ENCODE measurements around the gene DDX19B. TPM values are rescaled to one million over a fixed set of nuclear protein-coding genes. Genes with fewer than 3 reads are reported as not detected.

The DDX19B gene
- total and polyA plus RNA-seq, 2 donors (not counting 1 experiment from before 2014, with no cell fraction given), result 33.0 to 35.8 TPM

GRCh38 chr16:70304892-70305448 lies 6.0 kb downstream of the DDX19B start:
- peaks cover 85% of the 10 kb centered on the region for H3K79me2 ChIP-seq (ENCODE audit: control insufficient read depth, insufficient read depth, low read length)
- peaks cover 34% of the 10 kb centered on the region for H3K4me1 Mint-ChIP-seq
- CTCF ChIA-PET, result no interaction called here

More at GRCh38 chr16:70304892-70305448, 6.0 kb downstream of the DDX19B start:
- Histone ChIP-seq H3K27ac (ENCODE audit: low read length in 2 of 2) (peak overlapping the region; percentile 19 to 73), H4K20me1 (ENCODE audit: control insufficient read depth, insufficient read depth, low read length, poor library complexity, severe bottlenecking) (no peaks in the 10 kb centered on the region), H3K4me3 (ENCODE audit: control extremely low read depth in 1 of 5, extremely low read depth in 1 of 5, insufficient read depth in 1 of 5, low read depth in 2 of 5, low read length in 4 of 5) (no peak overlapping the region), H3K36me3 (replicated peaks in 1 of 2; ENCODE audit: control extremely low read depth in 1 of 2, control insufficient read depth in 1 of 2, extremely low read depth in 1 of 2, insufficient read depth in 2 of 2, low read length in 1 of 2) (peaks cover 0 to 3% of the 10 kb centered on the region in 2 experiments), H3K27me3 (replicated peaks in 1 of 4; ENCODE audit: control extremely low read depth in 1 of 4, control insufficient read depth in 3 of 4, insufficient read depth in 4 of 4, low read length in 3 of 4) (no peaks in the 10 kb centered on the region), H3K9me3 (ENCODE audit: control extremely low read depth in 1 of 3, control insufficient read depth in 2 of 3, insufficient read depth in 1 of 3, low read length in 2 of 3) (peaks cover 0 to 4% (median 3%) of the 10 kb centered on the region in 3 donors), H3K4me2 (replicated peaks; ENCODE audit: low read depth, low read length, poor library complexity, severe bottlenecking) (peak overlapping the region; percentile 47), H3K4me1 (ENCODE audit: control insufficient read depth in 2 of 2, insufficient read depth in 2 of 2, low read length in 2 of 2) (peaks cover 14 to 18% of the 10 kb centered on the region in 2 donors), H2AFZ (ENCODE audit: insufficient read depth, low read depth, low read length, poor library complexity, severe bottlenecking) (no peak overlapping the region), H3K9ac (ENCODE audit: low read length) (peak overlapping the region; percentile 31)
- no CpG with 5 or more reads among the region's 3 CpGs for WGBS (ENCODE audit: insufficient coverage)
- Mint-ChIP-seq H3K4me3 (peak overlapping the region; percentile 14), H3K27ac (peak overlapping the region; percentile 20), H3K27me3 (no peaks in the 10 kb centered on the region), H3K9me3 (ENCODE audit: insufficient read depth) (peaks cover 5% of the 10 kb centered on the region)
- ATAC-seq (ENCODE audit: low read depth) (no peak), DNase-seq (no peak)
- TF ChIP-seq CTCF (IDR thresholded peaks at IDR 0.05) (no peak), EZH2 (IDR thresholded peaks at IDR 0.05; ENCODE audit: borderline replicate concordance, insufficient read depth, low read depth, low read length, poor library complexity, severe bottlenecking) (no peak)
- POLR2A ChIA-PET, result interaction anchor here (0.6 kb wide), 1 partner anchor 50 kb away, joined by 3 read pairs; no protein-coding TSS in a partner anchor
- intact Hi-C loops (cut with micrococcal nuclease), result no loop called here
